Nephron progenitor cell (in vitro differentiated cells): ENCODE measurements around the gene CHRNG.
"Not testable (repeated sequence)": the region's sequence is repeated elsewhere in the genome, so short reads cannot be mapped to it uniquely, and the experiment has no call there.

Source experiments
- DNase-seq: peaks from one replicate; pipeline ENCODE4 v3.0.0; 2021
- H3K27ac Mint-ChIP-seq: 2 replicates; pipeline ENCODE4 v1.8.0; 2021; ENCODE audit warnings: mild to moderate bottlenecking, moderate library complexity, mixed read lengths
- H3K27me3 Mint-ChIP-seq: 2 replicates; pipeline ENCODE4 v1.8.0; 2021; ENCODE audit warnings: mild to moderate bottlenecking, low read depth, mixed read lengths; ENCODE audit not compliant: poor library complexity
- H3K36me3 Mint-ChIP-seq: 2 replicates; pipeline ENCODE4 v1.8.0; 2021; ENCODE audit warnings: low read depth, mixed read lengths
- H3K4me1 Mint-ChIP-seq: 2 replicates; pipeline ENCODE4 v1.8.0; 2021; ENCODE audit warnings: mixed read lengths
- H3K4me3 Mint-ChIP-seq: 2 replicates; pipeline ENCODE4 v1.8.0; 2021; ENCODE audit warnings: mild to moderate bottlenecking, moderate library complexity, mixed read lengths
- H3K9me3 Mint-ChIP-seq: 2 replicates; pipeline ENCODE4 v1.8.0; 2021; ENCODE audit warnings: mild to moderate bottlenecking, moderate library complexity, mixed read lengths
- TF ChIP-seq, protein P1 (sequence below): fragments of 200-600 bp; sonication (generic); IDR thresholded peaks from 2 replicates; pipeline ENCODE4 v1.5.0; 2021; ENCODE audit warnings: antibody characterized with exemption

The CHRNG gene

DNA sequence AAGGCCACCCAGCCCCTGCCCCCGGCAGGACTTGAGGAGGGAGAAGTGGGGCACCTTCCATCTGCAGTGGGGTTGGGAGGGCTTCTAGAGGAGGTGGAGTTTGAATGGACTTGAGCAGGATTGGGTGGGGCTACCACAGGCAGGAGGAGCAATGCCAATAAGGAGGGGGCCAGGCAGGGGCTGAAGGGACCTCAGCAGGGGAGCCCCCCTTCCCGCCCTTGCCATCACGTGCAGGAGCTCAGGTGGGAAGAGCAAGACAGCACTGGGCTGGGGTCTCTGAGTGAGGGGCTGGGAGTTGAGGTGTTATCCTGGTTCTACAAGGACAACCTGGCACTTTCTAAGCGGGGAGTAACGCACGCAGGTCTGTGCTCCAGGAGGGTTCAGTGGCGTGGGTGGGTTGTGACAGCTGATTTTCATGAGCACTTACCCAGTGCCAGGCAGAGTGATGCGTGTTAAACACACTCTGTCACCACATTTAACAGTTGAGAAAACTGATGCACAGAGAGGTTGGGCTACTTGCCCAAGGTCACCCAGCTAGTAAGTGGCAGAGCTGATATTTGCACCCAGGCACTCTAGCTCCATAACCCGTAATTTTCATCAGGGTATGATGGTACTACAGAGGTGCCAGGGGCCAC lies 8.7 kb upstream of the CHRNG start:
- peaks cover 49% of the 10 kb centered on the region for H3K4me1 Mint-ChIP-seq
- TF ChIP-seq, protein P1, sequence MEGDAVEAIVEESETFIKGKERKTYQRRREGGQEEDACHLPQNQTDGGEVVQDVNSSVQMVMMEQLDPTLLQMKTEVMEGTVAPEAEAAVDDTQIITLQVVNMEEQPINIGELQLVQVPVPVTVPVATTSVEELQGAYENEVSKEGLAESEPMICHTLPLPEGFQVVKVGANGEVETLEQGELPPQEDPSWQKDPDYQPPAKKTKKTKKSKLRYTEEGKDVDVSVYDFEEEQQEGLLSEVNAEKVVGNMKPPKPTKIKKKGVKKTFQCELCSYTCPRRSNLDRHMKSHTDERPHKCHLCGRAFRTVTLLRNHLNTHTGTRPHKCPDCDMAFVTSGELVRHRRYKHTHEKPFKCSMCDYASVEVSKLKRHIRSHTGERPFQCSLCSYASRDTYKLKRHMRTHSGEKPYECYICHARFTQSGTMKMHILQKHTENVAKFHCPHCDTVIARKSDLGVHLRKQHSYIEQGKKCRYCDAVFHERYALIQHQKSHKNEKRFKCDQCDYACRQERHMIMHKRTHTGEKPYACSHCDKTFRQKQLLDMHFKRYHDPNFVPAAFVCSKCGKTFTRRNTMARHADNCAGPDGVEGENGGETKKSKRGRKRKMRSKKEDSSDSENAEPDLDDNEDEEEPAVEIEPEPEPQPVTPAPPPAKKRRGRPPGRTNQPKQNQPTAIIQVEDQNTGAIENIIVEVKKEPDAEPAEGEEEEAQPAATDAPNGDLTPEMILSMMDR, result no peak
- DNase-seq, result no peak
- H3K9me3 Mint-ChIP-seq, result no peaks in the 10 kb centered on the region
- peaks cover 17% of the 10 kb centered on the region for H3K27me3 Mint-ChIP-seq
- no peaks in the 10 kb centered on the region for H3K36me3 Mint-ChIP-seq
- no peak overlapping the region for H3K27ac Mint-ChIP-seq
- no peak overlapping the region for H3K4me3 Mint-ChIP-seq

DNA sequence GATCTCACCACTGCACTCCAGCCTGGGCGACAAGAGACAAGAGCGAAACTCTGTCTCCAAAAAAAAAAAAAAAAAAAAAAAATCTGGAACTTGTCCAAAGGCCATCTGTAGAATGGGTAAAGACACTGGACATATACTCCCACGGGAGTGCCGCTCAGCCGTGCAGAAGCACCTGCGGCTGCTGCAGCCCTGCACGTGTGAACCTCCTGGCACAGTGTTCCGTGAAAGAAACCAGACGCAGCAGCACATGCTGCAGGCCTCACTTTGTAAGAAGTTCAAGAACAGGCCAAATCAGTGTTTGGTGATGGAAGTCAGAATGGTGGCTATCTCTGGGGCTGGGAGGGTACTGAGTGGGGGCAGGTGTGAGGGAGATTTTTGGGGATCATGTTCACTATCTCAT lies 7.1 kb upstream of the CHRNG start:
- TF ChIP-seq, protein P1, result no peak
- no peak for DNase-seq
- Mint-ChIP-seq H3K4me1 (peaks cover 45% of the 10 kb centered on the region), H3K9me3 (peaks cover 8% of the 10 kb centered on the region), H3K36me3 (peaks cover 7% of the 10 kb centered on the region), H3K4me3 (no peak overlapping the region), H3K27ac (no peak overlapping the region), H3K27me3 (peaks cover 17% of the 10 kb centered on the region)

GRCh38 chr2:232532821-232533220 lies 6.7 kb upstream of the CHRNG start:
- H3K9me3 Mint-ChIP-seq, H3K36me3 Mint-ChIP-seq, H3K4me3 Mint-ChIP-seq, DNase-seq, H3K27ac Mint-ChIP-seq: not testable (repeated sequence)
- Mint-ChIP-seq H3K27me3 (peaks cover 14% of the 10 kb centered on the region), H3K4me1 (peaks cover 49% of the 10 kb centered on the region)

- Mint-ChIP-seq H3K27me3 (peaks cover 6% of the 10 kb centered on the region), H3K4me3 (no peak overlapping the region), H3K27ac (peak overlapping the region; percentile 42), H3K4me1 (peaks cover 52% of the 10 kb centered on the region), H3K9me3 (peaks cover 8% of the 10 kb centered on the region), H3K36me3 (peaks cover 7% of the 10 kb centered on the region)
- no peak for DNase-seq
- TF ChIP-seq, protein P1, result no peak
Observed at GRCh38 chr2:232533944-232534710, 5.4 kb upstream of the CHRNG start.

- TF ChIP-seq, protein P1, result no peak
- no peak overlapping the region for H3K27ac Mint-ChIP-seq
- no peak overlapping the region for H3K4me3 Mint-ChIP-seq
- peaks cover 60% of the 10 kb centered on the region for H3K4me1 Mint-ChIP-seq
- H3K27me3 Mint-ChIP-seq, result peaks cover 6% of the 10 kb centered on the region
- peaks cover 7% of the 10 kb centered on the region for H3K36me3 Mint-ChIP-seq
- peaks cover 8% of the 10 kb centered on the region for H3K9me3 Mint-ChIP-seq
- DNase-seq, result no peak
Observed at GRCh38 chr2:232534940-232535651, 4.4 kb upstream of the CHRNG start.

DNA sequence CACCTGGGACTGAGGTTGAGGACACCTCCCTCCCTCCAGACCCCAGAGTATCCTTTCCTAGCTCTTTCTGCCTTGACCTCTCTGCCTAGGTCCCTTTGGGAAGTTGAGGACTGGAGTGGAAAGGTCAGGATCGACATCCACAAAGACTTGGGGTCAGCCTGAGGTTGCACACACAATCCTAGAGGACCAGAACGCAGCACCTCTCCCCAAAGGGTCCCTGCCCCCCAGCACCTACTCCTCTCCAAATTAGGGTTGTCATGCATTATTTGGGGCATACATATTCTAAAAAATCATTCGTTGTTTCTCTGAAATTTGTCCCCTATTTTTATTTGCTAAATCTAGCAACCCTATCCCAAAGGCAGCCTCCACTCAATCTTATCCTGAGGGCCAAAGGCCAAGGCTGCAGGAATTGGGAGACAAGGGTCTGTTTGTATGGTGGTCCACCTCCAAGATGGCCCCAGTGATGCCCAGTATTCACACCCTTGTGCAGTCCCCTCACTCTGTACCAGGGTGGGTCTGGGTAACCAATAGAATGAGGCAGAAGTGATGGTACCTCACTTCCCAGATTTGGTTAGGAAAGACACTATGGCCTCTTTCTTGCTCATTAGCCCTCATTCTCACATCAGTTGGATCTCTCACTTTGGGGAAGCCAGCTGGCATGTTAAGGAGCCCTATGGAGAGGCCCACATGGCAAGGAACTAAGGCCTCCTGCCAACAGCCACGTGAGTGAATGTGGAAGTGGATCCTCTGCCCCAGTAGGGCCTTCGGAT lies 3.5 kb upstream of the CHRNG start:
- no peaks in the 10 kb centered on the region for H3K27me3 Mint-ChIP-seq
- H3K9me3 Mint-ChIP-seq, result peaks cover 8% of the 10 kb centered on the region
- H3K4me1 Mint-ChIP-seq, result peaks cover 63% of the 10 kb centered on the region
- H3K36me3 Mint-ChIP-seq, result peaks cover 7% of the 10 kb centered on the region
- DNase-seq, result no peak
- TF ChIP-seq, protein P1, result no peak
- no peak overlapping the region for H3K4me3 Mint-ChIP-seq
- H3K27ac Mint-ChIP-seq, result peak overlapping the region; percentile 64
